ENCODE measurements around the gene PACRG. TPM values are rescaled to one million over a fixed set of nuclear protein-coding genes. Genes with fewer than 3 reads are reported as not detected.

The PACRG gene
- total and polyA plus RNA-seq, 2 experiments from 2014 or later = 0.17 to 0.68 TPM

GRCh38 chr6:162906479-162906878 is 178.7 kb downstream of the PACRG start:
- H2AFZ ChIP-seq = no peak overlapping the region
- Mint-ChIP-seq H3K9me3 (no peaks in the 10 kb centered on the region), H3K27ac (no peak overlapping the region), H3K27me3 (ENCODE audit: insufficient read depth, low read depth, poor library complexity) (peaks cover 6% of the 10 kb centered on the region), H3K36me3 (ENCODE audit: low read depth) (no peaks in the 10 kb centered on the region), H3K4me3 (no peak overlapping the region), H3K4me1 (no peaks in the 10 kb centered on the region)
- no peaks in the 10 kb centered on the region for H3K4me1 ChIP-seq (ENCODE audit: insufficient read depth)
- H3K27ac ChIP-seq (ENCODE audit: low read depth) = no peak overlapping the region
- no peak for DNase-seq (ENCODE audit: low spot score)
- no peaks in the 10 kb centered on the region for H3K36me3 ChIP-seq (ENCODE audit: insufficient read depth)
- no peak for TF ChIP-seq EZH2 (IDR thresholded peaks at IDR 0.05; ENCODE audit: low read depth, unreplicated experiment)
- no peak for TF ChIP-seq REST (IDR thresholded peaks at IDR 0.05; ENCODE audit: unreplicated experiment)
- TF ChIP-seq NANOG (IDR thresholded peaks at IDR 0.05; ENCODE audit: borderline replicate concordance) = no peak
- TF ChIP-seq JUNB (IDR thresholded peaks at IDR 0.05; ENCODE audit: unreplicated experiment) = no peak
- no peak for TF ChIP-seq CREB1 (CRISPR knock-in tag; IDR thresholded peaks at IDR 0.05; ENCODE audit: low read depth)
- no peak for TF ChIP-seq CTCF (conservative IDR thresholded peaks at IDR 0.05; ENCODE audit: low read depth in 2 of 2)
- no peak for TF ChIP-seq ZNF462 (CRISPR knock-in tag; IDR thresholded peaks at IDR 0.05)
- no peak for TF ChIP-seq EZH2phosphoT487 (IDR thresholded peaks at IDR 0.05; ENCODE audit: unreplicated experiment)
- no peaks in the 10 kb centered on the region for H4K20me1 ChIP-seq (replicated peaks; ENCODE audit: insufficient read depth)
- no peaks in the 10 kb centered on the region for H3F3A ChIP-seq (replicated peaks; ENCODE audit: low read depth)
- no peaks in the 10 kb centered on the region for H3K27me3 ChIP-seq (ENCODE audit: insufficient read depth)
- H3K4me3 ChIP-seq = no peak overlapping the region
- H3K79me2 ChIP-seq (replicated peaks; ENCODE audit: insufficient read depth) = no peaks in the 10 kb centered on the region
- ATAC-seq = no peak
- no peaks in the 10 kb centered on the region for H3K9me2 ChIP-seq (ENCODE audit: insufficient read depth)
- no peak overlapping the region for H3K4me2 ChIP-seq
